Frontal cortex (tissue), 4 donors: ENCODE results near the gene BANF2. TPM values are rescaled to one million over a fixed set of nuclear protein-coding genes. Genes with fewer than 3 reads are reported as not detected.

Source experiments
- DNase-seq, 2 donors: peaks; one replicate each; pipeline ENCODE4 v3.0.0; 2012; ENCODE audit warnings: low spot score in 2 of 2
- FAIRE-seq: peaks from 2 replicates; lab custom pipeline; 2012; peaks lifted over from hg19 to GRCh38; lab: Jason Lieb, UNC
- total RNA-seq: library from RNA; depleted of rRNA; stranded (reverse); fragments of >200 nt; gene quantifications from one replicate; pipeline ENCODE4 v1.2.3, GENCODE V29; 2014
- donor health status: control.
- donor health status: control.
- donor health status: control.

The BANF2 gene
- total RNA-seq, 1 donor from 2014 or later, result not detected

DNA sequence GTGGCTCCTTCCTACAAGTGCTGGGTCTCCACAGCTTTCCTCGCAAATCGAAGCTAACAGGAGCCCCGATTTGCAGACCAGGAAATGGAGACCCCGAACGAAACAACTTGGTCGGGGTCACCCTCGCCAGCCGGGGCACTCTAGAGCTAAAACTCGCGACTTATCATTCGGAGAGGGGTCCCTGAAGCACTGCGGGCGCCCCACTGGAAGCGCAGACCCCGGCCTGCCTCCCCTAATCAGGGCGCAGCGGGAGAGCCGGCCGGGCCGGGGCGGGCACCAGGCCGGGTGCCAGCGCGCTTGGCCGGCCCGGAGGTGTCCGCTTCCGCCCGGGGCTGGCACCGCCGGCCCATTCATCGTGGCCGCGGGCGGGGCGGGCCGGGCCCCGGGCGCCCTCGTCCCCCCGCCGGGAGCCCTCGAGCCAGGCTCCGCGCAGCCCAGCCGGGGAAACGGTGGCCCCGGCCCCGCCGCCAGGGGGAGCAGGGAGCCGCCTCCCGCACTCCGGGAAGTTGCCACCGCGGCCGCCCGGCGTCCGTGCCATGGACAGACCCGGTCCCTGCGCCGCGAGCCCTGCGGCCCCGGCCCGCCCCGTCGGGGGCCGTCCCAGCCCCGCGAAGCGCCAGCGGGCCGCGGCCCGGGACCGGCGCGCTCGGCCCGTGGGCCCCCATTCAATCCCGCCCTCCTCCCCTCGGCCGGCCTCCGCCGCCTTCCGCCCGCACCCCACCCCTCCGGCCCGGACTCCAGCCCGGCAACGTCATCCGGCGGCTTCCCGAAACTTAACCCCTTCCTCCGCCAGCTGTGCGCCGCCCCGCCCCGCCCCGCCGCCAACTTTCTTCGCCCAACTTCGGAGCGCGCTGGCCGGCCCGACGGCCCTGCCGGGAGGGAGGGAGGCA, 18.7 kb upstream of the BANF2 start:
- DNase-seq, result peak; percentile 84 to 92
- no peak for FAIRE-seq

DNA sequence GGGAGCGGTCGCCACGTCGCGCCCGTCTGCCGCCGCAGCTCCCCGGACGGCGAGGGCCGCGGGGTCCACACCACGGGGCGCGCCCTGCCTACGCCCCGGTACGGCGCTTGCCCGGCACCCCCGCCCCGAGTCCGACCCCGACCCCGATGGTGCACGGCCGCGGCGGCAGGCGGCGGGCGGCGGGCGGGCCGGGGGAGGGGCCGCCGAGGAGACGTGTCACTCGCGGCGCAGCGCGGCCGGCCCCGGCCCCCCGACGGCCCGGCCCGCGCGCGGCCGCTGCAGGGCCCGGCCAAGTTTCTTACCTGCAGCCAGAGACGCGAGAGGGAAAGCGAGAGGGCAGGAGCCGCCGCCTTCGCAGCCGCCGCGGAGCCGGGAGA, 18.1 kb upstream of the BANF2 start:
- FAIRE-seq (no peak), DNase-seq (no peak)

DNA sequence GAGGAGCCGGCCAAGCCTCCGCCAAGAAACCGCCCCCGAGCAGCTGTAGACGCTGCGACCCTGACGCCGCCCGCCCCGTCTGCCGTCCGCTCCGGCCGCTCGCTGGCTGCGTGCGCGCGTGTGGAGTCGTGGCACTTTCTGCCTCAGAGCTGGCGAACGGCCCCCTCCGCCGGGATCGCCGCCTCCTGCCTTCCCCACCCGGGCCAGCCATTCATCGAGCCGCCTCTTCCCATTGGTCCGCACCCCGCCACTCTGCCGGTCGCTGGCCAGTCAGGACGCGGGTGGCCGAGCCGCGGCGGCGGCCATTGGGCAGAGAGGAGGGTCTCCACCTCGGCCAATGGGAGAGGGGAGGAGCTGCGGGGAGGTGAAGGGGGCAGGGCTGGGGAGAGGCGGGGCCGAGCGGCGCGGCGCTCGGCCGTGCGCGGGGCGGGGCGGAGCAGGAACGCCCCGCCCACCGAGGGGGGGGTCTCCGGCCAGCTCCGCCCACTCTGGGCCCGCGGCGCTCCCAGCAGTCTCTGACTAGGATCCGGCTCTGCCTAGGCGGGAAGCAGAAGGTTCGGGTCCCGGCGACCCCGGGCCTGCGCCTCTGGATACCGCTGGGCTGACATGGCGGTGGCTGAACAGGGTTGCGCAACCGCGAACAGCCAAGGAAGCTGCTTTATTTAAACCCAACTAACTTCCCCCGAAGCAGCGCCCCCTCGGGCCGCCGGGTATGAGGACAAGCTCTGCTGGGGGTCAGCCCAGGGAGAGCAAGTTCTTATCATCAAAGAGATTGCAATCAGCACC, 17.5 kb upstream of the BANF2 start, which contains the start of gene RRBP1:
RRBP1 (minus strand) TSS at position 140 of the 786 bp plus-strand sequence. CDS start 21,735 bp downstream, outside the sequence.
- DNase-seq (peak; percentile 97 to 99), FAIRE-seq (no peak)

DNA sequence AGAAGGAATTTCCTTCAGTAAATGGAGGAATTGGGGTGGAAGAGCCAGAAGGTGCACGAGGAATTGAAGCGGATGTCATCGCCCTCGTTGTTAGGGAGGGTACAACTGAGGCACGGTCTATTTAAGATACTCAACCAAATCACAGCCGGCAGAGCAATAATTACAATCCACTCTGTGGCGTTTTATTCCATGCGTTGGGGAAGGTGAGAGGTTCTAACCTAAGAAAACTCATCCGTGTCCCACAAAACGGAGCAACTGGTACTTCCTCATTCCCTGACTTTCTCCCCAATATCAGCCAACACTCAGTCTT, 16.9 kb upstream of the BANF2 start:
- no peak for FAIRE-seq
- DNase-seq, result no peak

DNA sequence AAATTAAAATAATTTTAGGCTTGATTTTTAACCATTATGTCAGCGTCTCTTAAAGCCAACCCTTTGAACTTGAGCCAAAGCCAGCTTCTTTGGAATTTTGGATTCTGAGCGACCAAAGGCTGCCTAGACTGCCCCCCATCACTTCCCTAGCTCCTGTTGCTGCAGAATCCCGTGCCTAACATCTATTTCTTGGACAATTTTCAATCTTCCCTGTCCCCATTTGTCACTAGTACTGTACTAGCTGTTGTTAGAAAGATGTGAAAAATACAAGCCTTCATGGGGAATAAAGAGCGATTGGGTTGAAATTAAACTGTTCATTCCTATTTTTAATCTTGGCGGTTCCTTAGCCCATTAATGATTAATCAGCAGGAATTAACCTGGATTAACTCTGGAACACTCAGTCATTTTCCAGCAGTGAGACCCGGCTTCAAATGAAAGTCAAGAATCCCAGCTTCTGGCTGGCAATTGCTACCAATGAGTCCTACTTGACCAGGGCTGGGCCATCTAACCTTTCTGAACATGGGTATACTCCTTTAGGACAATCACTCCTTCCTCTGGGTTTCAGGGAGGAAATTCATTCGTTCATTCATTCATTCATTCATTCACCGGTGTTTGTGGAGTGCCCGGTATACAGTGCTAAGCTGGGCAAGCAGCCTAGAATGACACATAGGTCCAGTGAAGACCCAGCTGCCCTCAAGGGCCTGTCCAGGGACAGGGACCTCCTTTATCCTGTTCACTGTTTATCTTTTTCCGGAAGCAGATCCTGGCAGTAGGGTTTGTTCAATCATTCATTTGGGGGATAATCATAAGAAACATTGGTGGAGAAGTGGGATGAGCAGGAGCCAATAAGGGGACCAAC, 16.3 kb upstream of the BANF2 start:
- FAIRE-seq (no peak), DNase-seq (no peak)

DNA sequence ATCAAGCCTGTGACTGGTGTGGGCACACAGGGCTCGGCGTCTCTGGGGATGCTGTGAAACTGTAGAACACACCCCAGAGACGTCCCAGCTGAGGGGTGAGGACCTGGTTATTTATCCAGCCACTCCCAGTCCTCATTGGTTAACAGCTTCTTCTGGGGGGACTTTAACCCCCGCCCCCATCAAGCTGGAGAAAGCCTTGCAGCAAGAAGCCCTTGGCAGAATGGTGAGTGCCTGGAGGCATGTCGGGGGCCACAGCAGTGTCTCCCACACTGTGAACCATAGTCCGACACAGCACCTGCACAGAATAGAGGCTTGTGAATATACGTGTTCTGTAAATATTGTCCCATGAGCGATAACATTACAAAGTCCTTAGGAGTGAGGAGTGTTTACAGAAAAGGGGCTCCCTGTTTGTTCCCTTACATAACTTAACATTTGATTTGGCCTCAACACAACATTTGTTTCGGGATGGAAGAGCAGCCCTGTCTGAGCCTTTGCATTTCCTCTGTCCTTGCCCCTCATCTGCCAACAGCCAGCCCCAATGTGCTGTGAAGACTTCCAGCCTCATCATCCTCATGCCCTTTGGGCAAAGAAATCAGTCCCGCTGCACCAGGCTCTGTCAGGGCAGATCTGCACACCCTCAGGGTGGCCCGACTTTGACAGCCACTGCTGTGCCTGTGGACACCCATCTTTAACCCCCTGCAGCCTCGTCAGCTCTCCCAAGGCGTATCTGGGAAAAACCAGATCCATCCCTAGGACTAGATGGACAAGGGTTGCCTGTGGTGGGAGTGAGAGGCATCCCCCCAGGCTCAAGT, 15.5 kb upstream of the BANF2 start:
- no peak for DNase-seq
- FAIRE-seq, result no peak

DNA sequence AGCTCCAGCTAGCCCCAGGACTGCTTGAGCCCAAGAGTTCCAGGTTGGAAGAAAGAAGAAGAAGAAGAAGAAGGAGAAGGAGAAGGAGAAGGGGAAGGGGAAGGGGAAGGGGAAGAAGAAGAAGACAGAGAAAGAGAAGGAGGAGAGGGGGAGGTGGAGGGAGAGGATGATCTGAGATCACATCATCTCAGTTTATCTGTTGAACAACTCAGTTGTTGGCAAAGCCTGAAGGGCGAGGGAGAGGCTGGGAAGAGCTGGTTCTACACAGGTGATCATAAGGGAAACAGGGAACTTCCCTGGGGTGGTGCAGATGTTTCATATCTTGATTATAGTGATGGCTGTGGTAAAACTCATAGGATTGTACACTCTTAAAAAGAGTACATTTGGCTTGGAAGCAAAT, 14.6 kb upstream of the BANF2 start:
- FAIRE-seq, result no peak
- no peak for DNase-seq

DNA sequence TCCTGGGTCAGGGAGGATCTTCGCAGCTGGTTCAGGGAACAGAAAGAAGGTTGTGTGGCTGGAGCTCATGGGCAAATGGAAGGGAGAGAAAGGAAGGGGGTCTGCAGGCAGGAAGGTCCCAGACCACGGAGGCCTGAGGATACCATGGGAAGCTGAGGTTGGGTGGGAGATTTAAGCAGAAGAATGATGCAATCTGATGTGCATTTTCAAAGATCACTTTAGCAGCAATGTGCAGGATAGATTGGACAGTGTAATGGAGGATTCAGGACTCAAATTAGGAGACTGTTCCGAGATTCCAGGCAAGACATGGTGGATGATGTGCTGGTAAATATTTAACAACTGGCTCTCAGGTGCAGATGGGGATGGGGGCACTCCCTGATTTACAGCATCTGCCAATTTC, 12.0 kb upstream of the BANF2 start:
- FAIRE-seq (no peak), DNase-seq (no peak)

DNA sequence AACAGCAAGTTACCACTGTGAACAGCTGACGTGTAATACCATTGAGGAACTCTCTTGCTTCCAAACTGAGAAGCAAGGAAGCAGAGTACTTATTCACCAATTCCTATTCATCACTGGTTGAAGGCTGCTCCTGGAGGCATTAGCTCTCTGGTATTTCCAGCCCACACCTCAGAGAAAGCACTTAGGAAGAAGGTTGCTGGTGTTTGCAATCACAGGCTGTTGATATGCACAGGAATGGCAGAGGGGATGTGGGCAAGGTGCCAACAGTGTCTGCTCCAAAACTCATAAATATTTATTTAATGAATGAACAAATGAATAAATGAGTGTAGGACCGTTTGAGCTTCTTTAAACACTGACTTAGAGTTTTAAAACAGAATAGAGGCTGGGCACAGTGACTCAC, 10.8 kb upstream of the BANF2 start:
- no peak for DNase-seq
- FAIRE-seq, result no peak

DNA sequence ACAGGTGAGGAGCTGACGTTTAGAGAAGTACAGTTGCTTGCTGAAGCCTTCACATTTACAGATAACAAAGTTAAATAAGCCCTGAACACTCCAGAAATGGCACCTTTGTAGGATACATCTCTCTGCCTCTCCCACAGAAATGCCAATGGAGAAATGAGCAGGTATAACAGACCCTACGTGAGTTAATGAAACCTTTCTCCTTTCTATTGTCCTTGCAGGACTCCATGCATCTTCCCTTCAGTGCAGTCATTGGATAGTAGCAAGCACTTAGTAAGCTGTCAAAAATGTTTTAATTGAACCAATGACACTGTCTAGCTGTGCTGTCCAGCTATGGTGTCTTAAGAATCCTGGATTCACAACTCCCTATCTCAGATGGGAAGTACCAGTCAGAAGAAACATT, 9.6 kb upstream of the BANF2 start:
- no peak for FAIRE-seq
- no peak for DNase-seq

DNA sequence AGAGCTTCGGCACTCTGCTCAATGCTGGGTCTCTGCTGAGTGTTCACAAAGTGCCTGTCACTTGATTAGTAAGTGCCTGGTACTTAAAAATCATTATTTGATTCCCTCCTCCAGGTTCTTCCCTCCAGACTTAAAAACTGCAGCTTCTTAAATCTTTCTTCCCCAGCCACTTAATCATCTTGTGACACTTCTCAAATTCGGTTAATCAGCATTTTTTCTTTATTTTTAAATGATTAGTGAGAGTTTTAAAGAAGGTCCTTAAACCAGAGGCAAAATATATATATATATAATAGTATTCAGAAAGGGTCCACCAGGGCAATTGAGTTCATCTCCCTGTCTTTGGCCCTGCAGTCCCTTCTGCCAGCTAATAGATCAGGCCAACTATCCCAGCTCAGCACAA, 8.0 kb upstream of the BANF2 start:
- FAIRE-seq, result no peak
- DNase-seq, result no peak

DNA sequence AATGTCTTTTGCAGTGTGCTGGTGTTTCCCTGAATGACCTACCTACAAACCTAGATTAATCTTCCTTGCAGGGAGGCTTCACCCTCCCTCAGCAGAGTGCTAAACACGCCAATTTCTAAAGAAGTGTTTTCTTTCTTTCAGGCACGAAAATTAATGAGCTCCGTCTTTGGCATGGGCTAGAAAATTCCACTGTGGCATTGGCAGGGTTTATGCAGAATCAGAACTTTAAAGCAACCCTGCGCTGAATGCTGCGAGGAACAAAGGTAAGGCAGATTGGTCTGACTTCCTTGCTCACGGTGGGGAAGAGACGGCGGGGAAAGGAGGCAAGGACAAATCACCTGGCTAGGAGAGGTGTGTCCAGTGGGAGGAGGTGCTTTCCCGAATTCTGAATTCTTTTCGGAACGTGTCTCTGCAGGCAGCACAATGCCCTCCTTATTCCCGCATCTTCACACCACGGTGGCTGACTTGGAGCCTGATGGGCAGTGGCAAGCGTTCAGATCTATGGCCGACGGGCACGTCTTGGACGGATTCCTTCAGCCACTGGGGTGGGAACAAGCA, 6.2 kb upstream of the BANF2 start:
- FAIRE-seq (no peak), DNase-seq (no peak)

DNA sequence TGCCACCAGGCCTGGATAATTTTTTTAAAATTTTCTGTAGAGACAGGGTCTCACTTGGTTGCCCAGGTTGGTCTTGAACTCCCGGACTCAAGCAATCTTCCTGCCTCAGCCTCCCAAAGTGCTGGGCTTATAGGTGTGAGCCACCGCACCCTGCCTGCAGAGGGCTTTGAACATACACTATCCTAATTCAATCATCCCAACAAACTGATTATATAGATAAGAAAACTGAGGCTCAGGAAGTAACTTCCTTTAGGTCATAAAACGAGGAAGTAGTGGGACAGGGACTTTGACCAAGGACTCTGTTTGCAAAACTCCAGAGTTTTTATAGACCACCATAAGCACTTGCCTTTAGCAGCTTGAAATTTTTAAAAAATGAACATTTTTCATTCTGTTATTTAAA, 5.0 kb upstream of the BANF2 start:
- FAIRE-seq, result no peak
- DNase-seq, result no peak

DNA sequence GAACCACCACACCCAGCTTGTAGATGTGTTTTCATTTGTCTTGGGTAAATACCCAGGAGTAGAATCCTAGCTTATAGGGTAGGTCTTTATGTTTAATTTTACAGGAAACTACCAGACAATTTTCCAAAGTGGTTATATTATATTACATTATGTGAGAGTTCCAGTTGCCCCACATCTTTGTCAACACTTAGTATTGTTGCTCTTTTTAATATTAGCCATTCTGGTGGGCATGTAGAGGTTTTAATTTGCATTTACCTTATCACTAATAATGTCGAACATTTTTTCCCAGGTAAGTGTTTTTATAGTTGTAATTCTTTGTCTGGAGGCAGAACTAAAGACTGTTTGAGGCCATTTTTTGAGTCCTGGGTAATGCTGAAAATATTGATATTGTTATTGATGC, 3.5 kb upstream of the BANF2 start:
- no peak for DNase-seq
- FAIRE-seq, result no peak

DNA sequence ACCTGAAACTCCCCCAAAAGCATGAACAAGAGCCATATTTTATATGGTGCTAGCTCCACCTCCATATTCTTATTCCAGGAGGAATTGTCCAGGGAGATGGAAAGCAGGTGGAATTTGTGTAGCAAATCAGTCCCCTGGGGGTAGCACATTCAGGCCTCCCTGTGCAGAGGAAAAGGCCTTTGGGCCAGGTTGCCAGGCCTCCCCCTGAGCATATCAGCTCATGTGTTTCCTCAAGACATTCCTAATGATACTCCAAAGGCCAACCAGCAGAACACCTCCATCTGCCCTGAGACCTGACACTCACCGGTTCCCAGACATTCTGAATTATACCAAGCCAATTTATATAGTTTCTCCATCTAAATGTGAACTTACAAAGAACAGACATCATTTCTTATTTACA, 2.6 kb upstream of the BANF2 start:
- FAIRE-seq, result no peak
- DNase-seq, result no peak

DNA sequence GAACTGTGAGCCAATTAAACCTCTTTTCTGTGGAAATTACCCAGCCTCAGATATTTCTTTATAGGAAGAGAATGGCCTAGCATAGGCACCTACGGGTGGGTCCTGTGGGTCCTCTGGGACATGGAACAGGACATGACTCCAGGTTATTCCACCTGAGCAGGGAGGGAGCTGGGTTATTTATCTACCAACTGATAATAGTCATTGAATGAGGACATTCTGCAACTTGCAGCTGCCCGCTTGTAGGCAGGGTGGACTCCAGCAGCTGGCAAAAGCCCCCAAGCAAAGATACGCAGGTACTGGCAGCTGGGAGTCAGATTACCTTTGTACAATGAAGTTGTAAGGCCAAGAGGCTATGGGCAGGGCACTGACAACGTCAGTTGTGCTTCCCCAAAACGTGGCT, 1.4 kb upstream of the BANF2 start:
- FAIRE-seq (no peak), DNase-seq (no peak)

DNA sequence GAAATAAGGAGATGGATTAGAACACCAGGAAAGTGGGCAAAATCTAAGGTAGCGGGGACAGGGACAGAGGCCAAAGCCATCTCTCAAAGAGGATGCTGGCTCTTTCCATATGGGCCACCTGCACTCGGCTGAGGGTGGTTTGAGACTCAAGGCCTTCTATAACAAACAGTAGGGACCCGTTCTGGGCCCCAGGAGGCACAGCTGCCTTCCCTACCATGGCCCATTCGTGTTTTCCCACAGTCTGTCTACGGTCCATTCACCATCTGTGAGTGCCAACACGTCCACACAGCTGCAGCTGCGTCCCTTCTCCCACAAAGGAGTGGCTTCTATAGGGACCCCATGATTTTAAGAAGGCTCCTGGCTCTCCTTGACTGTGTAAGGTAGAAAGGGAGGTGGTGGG, 871 bp downstream of the BANF2 start:
- FAIRE-seq (no peak), DNase-seq (no peak)

DNA sequence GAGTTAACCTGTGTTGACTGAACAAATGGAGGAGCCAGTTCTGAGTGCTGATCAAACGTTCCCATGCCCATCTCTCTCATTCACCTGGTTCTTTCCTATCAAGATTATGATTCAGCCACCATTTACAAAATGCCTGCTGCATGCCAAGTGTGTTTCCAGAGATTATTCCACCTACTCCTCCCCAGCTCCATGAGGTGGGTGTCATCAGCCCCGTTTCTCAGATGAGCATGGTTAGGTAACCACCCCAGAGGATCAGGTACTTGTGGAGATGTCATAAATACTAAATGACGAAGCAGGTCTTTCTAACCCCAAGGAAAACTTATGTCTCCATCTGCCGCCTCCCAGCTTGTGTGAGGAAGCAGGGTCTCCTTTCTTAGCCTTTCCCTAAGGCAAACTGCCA, 2.1 kb downstream of the BANF2 start:
- DNase-seq (no peak), FAIRE-seq (no peak)

DNA sequence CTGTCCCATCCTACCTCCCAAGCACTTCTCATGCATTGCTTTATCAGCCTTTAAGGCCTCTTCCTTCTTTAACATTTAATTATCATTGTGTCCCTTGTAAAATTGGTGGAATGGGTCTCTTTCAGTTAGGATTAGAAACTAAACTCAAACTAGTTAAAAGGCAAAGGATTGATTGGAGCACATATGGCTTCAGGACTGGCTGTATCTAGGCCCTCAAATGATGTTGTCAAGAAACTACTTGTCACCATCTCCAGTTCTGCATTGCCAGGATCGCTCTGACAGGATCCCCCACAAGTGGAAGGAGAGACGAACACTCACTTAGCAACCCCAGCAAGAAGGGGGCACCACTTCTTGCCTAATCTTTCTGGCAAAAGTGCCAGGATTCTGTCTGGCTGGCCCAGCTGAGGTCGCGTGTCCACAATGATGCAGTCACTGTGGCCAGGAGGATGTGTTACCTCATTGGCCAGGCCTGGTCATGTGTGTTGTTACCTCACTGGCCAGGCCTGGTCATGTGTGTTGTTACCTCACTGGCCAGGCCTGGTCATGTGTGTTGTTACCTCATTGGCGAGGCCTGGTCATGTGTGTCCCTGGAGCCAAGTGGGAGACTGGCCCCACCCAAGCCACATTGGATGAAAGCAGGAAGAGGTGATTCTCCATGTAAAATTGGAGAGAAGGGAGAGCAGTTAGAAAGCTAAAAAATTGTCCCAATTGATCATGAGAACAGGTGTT, 5.0 kb downstream of the BANF2 start:
- DNase-seq (no peak), FAIRE-seq (no peak)
